AG04449 (cell line): Measurements from ENCODE around the gene ZNF792.
"Not testable (repeated sequence)": the region's sequence is repeated elsewhere in the genome, so short reads cannot be mapped to it uniquely, and the experiment has no call there.

ENCODE experiments used
- CTCF ChIA-PET: fragments of 350-600 bp; formaldehyde crosslinking; extraction: SDS; loops from one replicate; lab custom pipeline; 2021; ENCODE audit warnings: antibody characterized with exemption; lab: Yijun Ruan, JAX
- POLR2A ChIA-PET: fragments of 400-600, 350-600 bp; formaldehyde crosslinking; extraction: SDS; loops from one replicate; lab custom pipeline; 2020; ENCODE audit warnings: antibody characterized with exemption, inconsistent platforms; lab: Yijun Ruan, JAX
- DNase-seq: peaks from one replicate; pipeline ENCODE4 v3.0.0-alpha.2; 2010; ENCODE audit warnings: low read depth, low spot score
- H3K4me3 ChIP-seq: 2 replicates; pipeline ENCODE4 v1.5.1; 2011; ENCODE audit warnings: low read depth, mild to moderate bottlenecking, control low read depth, low read length
- CTCF ChIP-seq: IDR thresholded peaks from one replicate; pipeline ENCODE4 v1.5.1; 2011; ENCODE audit warnings: mild to moderate bottlenecking, moderate library complexity, low read length, control low read depth, inconsistent platforms; ENCODE audit not compliant: insufficient read depth; ENCODE audit errors: missing control alignments

The ZNF792 gene

GRCh38 chr19:35009424-35010415 lies 45.7 kb upstream of the ZNF792 start:
- ChIA-PET POLR2A (no interaction called here), CTCF (interaction anchor here (1.2 to 5.6 kb wide), 5 partner anchors 9 to 37 kb away, joined by 3 to 30 read pairs (median 15); partner anchors contain the start of gene GRAMD1A)
- no peak overlapping the region for H3K4me3 ChIP-seq
- no peak for DNase-seq
- no peak for TF ChIP-seq CTCF

- CTCF ChIA-PET: interaction anchor here (1.7 to 5.6 kb wide), 4 partner anchors 8 to 36 kb away, joined by 4 to 31 read pairs (median 24); partner anchors contain the start of gene GRAMD1A
- TF ChIP-seq CTCF: no peak
These were observed 44.9 kb upstream of the ZNF792 start for GRCh38 chr19:35008891-35009341.

GRCh38 chr19:35007427-35007826 lies 43.4 kb upstream of the ZNF792 start:
- CTCF ChIA-PET: interaction anchor here (0.6 to 4.3 kb wide), 7 partner anchors 14 to 135 kb away, joined by 3 to 31 read pairs (median 3); no protein-coding TSS in a partner anchor
- DNase-seq, POLR2A ChIA-PET, H3K4me3 ChIP-seq: not testable (repeated sequence)

More at GRCh38 chr19:35008891-35009341, 44.9 kb upstream of the ZNF792 start:
- POLR2A ChIA-PET: interaction anchor here (0.6 kb wide), 1 partner anchor 8 kb away, joined by 3 read pairs; no protein-coding TSS in a partner anchor
- no peak for DNase-seq
- no peak overlapping the region for H3K4me3 ChIP-seq

- no peak overlapping the region for H3K4me3 ChIP-seq
- ChIA-PET CTCF (interaction anchor here (1.2 to 4.3 kb wide), 6 partner anchors 15 to 135 kb away, joined by 3 to 31 read pairs (median 6); no protein-coding TSS in a partner anchor), POLR2A (no interaction called here)
- no peak for DNase-seq
- TF ChIP-seq CTCF: no peak
These were observed 43.0 kb upstream of the ZNF792 start for GRCh38 chr19:35006999-35007365.

GRCh38 chr19:35006342-35006998 lies 42.4 kb upstream of the ZNF792 start:
- DNase-seq: no peak
- CTCF ChIA-PET: interaction anchor here (1.2 to 4.3 kb wide), 5 partner anchors 8 to 39 kb away, joined by 3 to 31 read pairs (median 9); no protein-coding TSS in a partner anchor
- POLR2A ChIA-PET: no interaction called here
- H3K4me3 ChIP-seq: no peak overlapping the region
- no peak for TF ChIP-seq CTCF

- CTCF ChIA-PET: interaction anchor here (1.2 to 4.3 kb wide), 5 partner anchors 8 to 38 kb away, joined by 3 to 31 read pairs (median 9); no protein-coding TSS in a partner anchor
- DNase-seq, H3K4me3 ChIP-seq, POLR2A ChIA-PET: not testable (repeated sequence)
These were observed 41.9 kb upstream of the ZNF792 start for GRCh38 chr19:35006007-35006341.
